ENCODE measurements around the gene PXT1. TPM values are rescaled to one million over a fixed set of nuclear protein-coding genes. Genes with fewer than 3 reads are reported as not detected.
"Not testable (repeated sequence)": the region's sequence is repeated elsewhere in the genome, so short reads cannot be mapped to it uniquely, and the experiment has no call there.

The PXT1 gene, protein sequence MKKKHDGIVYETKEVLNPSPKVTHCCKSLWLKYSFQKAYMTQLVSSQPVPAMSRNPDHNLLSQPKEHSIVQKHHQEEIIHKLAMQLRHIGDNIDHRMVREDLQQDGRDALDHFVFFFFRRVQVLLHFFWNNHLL
- total RNA-seq: not detected
- long read RNA-seq: 0 reads

DNA sequence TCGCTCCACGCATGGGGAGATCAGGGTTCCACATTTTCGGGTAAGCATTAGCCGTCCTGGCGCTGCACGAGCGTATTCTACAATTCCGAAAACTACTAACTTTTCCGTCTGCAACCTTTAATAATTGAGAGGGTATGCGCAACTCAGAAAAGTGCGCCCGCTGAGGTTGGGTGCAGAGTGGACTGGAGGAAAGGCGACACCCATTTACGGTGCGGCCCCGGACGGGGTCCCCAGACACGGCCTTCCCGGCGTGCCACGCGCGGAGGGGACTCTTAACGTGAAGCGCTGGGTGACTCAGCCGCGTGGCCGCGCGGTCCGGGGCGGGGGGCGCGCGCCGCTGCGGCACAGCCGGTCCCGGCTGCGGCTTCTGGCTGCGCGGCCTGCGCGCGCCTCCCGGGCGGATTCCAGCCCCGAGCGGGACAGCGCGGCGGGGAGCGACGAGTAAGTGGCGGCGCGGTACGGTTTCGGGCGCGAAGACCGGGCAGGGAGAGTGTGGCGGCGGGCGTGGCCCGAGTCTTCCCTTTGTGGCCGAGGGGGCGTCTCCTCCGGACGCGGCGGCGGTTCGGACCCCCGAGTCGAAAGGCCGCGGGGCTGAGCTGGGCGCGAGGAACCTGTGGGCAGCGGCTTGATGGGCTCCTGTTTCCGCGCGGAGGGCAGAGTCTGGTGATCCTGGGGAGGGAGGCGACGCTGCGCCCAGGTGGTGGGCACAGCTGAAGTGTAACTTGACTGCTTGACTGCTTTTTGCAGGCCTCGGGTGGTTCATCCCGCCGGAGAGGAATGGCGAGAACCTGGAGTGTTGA, at the start of gene PXT1, which contains the start of gene KCTD20:
PXT1 (minus strand) TSS at position 184 of the 800 bp plus-strand sequence. CDS start 16,772 bp downstream, outside the sequence.
KCTD20 (plus strand) TSS at position 330 of the 800 bp plus-strand sequence. CDS start 27,098 bp downstream, outside the sequence.
- ATAC-seq (peak; percentile 83), DNase-seq (peak; percentile 90 to 91)
- intact Hi-C loops (cut with DNase I, micrococcal nuclease): loop anchor here in 1 of 2 donors (10.0 kb wide), 1 partner anchor 152 kb away; the partner anchor contains the start of gene SRSF3

DNA sequence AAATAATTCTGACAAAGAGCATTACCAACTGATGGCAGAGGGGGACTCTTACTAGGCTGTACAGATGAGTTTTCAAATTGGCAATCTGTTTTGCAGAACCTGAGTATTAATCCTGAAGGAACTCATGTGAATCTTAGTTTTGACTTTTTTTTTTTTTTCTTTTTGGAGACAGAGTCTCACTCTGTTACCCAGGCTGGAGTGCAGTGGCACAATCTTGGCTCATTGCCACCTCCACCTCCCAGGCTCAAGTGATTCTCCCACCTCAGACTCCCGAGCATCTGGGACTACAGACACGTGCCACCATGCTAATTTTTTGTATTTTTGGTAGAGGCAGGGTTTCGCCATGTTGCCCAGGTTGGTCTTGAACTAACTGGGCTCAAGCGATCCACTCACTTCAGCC, 49.4 kb upstream of the PXT1 start:
- no peak for DNase-seq
- no peak for ATAC-seq
- intact Hi-C loops (cut with DNase I, micrococcal nuclease): no loop called here

- intact Hi-C loops (cut with DNase I, micrococcal nuclease): no loop called here
- no peak for DNase-seq
Observed at GRCh38 chr6:36491378-36491965, 48.8 kb upstream of the PXT1 start.

DNA sequence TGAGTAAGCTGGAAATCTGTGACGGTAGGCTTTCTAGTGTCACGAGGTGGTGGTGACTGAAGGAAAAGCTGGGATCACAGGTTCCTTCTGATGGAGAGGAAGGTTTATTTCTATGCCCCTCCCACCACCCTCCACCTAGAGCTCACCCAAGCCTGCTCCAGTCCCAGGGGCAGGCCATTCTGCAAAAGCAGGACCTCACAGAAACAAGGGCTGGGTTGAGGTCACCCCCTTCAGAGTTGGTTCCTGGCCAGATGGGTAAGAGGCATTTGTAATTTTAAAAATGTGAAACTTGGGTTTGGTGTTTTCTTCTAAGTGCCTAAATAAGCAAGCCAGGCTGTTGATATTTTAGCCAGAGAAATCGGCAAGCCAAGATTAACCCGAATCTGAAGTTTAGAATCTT, 46.8 kb upstream of the PXT1 start:
- DNase-seq: no peak
- intact Hi-C loops (cut with DNase I, micrococcal nuclease): no loop called here
- ATAC-seq: no peak

More at GRCh38 chr6:36491378-36491965, 48.8 kb upstream of the PXT1 start:
- no peak for ATAC-seq

DNA sequence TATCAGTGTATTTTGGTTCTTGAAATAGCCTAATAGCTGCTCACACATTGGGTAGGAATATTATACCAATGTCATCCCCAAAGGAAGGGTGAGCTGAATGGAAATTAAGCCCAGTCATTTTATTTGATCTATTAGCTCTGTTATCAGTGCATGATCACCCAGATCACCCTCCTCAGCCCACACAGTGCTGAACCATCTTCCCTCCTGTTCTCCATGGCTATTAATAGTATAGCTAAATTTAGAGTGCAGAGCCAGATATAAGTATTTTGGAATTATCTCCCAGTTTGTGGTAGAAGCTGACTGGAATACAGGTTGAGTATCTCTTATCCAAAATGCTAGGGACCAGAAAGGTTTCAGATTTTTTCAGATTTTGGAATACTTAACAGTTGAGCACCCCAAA, 45.6 kb upstream of the PXT1 start:
- ATAC-seq (no peak), DNase-seq (no peak)
- intact Hi-C loops (cut with DNase I, micrococcal nuclease): no loop called here

GRCh38 chr6:36487698-36488097, 45.0 kb upstream of the PXT1 start:
- DNase-seq (no peak), ATAC-seq (no peak)
- intact Hi-C loops (cut with DNase I, micrococcal nuclease): no loop called here

DNA sequence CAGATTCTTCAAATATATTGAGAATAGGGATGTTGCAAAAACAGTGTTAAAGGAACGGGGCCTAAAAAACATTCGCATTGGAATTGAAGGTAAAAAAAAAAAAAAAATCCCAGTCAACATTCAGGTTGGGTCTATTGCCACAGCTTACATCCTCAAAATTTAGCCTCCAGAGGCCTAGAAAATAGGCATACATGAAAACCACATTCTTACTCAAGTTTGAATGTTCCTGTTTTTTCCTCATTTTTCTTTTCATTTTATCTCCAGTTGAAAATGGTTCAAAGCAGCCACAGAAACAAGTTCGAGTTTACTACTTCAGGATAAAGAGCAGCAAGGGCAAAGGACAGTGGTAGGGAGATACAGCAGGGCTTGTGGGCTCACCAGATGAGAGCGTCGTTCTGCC, 42.1 kb upstream of the PXT1 start:
- intact Hi-C loops (cut with DNase I, micrococcal nuclease): no loop called here
- no peak for DNase-seq
- ATAC-seq: no peak

DNA sequence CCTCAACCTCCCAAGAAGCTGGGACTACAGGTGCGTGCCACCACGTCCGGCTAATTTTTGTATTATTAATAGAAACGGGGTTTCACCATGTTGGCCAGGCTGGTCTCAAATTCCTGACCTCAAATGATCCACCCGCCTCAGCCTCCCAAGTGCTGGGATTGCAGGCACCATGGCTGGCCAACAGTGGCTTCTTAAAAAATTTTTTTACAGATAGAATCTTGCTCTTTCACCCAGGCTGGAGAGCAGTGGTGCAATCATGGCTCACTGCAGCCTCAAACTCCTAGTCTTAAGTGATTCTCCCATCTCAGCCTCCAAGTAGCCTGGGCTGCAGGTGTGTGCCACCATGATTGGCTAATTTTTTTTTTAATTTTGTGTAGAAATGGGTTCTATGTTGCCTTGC, 40.7 kb upstream of the PXT1 start:
- peak; percentile 6 for ATAC-seq
- intact Hi-C loops (cut with DNase I, micrococcal nuclease); DNase-seq: not testable (repeated sequence)

DNA sequence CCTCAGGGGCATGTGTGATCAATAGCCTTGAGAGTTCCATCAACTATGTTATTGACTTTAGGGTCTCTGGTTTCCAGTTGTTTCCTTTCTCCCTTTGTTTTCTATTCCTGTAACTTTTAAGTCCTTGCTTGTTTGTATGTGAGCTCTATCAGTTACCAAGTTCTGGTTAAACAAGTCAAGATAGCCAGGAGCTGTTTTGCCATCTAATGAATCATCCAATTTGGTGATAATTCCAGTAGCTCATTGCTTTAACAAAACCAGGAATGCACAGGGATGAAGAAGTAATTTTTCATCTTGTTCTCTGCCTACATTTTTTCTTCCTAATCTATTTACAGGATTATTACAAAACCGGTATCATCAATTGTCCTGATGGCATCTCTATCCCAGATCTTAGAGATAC, 36.6 kb upstream of the PXT1 start:
- intact Hi-C loops (cut with DNase I, micrococcal nuclease): no loop called here
- ATAC-seq (no peak), DNase-seq (no peak)

GRCh38 chr6:36478051-36478526, 35.4 kb upstream of the PXT1 start:
- intact Hi-C loops (cut with DNase I, micrococcal nuclease): no loop called here
- no peak for ATAC-seq
- no peak for DNase-seq

DNA sequence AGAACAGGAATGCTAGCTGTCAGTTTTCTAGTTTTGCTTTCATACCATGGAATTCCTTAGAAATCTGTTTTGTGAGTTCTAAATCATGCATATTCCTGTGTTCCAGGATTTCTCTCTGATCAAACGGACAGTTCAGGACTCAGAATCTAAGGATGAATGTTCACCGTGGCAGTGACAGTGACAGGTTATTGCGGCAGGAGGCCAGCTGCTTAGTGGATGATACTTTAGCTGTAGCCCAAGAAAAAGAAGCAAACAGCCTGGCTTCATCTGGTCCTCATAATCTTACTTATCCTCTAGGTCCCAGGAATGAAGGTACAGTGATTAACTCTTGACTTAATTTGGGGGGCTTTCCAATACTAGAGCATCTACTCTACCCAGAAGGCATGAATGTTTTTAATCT, 27.3 kb upstream of the PXT1 start:
- ATAC-seq: no peak
- no peak for DNase-seq
- intact Hi-C loops (cut with DNase I, micrococcal nuclease): no loop called here

DNA sequence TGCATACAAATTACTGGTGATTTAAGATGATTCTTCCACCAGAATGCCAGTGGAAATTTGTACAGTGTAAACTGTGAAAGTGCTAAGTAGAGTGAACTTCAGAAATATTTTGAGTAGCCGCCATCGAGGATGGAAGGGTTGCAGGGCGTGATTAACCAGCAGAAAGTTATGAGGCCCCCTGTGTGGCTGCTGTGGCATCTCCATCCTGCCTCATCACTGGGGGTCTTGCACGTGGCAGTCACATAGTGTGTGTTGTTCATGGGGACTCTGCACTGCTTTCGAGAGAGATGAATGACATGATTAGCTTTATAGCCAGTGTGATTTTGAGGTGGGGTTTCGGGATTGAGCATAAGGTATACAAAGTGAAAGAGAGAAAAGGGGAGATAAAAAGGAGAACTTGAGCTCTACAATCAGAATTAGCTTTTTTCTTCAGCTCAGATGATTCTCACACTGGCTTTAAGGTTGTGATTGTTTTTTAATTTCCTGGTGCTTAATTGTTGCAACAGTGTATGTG, 26.6 kb upstream of the PXT1 start:
- intact Hi-C loops (cut with DNase I, micrococcal nuclease): no loop called here
- no peak for DNase-seq
- no peak for ATAC-seq

DNA sequence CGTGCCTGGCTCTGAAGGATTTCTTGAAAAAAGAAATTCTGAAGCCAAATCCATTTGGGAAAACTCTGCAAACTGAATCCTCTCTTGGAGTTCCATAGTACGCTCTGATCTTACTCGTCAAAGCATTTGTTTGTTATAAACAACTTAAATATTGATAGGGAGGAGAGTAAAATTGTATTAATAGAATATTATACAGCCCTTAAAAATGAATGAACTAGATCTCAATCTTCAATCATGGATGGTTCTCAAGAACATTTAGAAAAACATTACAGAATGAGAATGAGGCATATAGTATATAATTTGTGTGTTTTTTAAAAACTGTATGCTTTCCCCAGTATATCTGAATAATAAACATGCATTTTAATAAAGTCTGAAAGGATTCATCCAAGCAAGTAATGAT, 25.0 kb upstream of the PXT1 start:
- DNase-seq: no peak
- ATAC-seq: no peak

DNA sequence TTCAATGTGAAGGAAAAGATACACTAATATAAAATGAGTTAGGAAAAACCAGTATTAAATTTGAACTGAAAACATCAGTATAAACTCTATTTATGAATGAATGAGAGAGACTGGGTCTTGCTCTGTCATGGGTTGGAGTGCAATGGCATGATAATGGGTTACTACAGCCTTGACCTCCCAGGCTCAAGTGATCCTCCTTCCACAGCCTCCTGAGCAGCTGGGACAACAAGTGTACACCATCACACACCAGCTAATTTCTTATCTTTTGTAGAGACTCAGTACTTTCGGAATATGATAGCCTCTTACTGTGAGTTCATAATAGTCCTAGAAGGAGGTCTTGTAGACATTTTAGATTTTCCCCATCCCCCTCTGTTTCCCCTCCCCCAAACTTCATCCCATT, 21.6 kb upstream of the PXT1 start:
- DNase-seq: no peak
- ATAC-seq: no peak
- intact Hi-C loops (cut with DNase I, micrococcal nuclease): no loop called here

More for the DNA sequence above, 25.0 kb upstream of the PXT1 start:
- intact Hi-C loops (cut with DNase I, micrococcal nuclease): no loop called here

- DNase-seq (no peak), ATAC-seq (no peak)
- intact Hi-C loops (cut with DNase I, micrococcal nuclease): no loop called here
Observed at GRCh38 chr6:36463676-36464075, 21.0 kb upstream of the PXT1 start.

- intact Hi-C loops (cut with DNase I, micrococcal nuclease): no loop called here
- DNase-seq (no peak), ATAC-seq (no peak)
Observed at GRCh38 chr6:36461646-36462045, 19.0 kb upstream of the PXT1 start.

DNA sequence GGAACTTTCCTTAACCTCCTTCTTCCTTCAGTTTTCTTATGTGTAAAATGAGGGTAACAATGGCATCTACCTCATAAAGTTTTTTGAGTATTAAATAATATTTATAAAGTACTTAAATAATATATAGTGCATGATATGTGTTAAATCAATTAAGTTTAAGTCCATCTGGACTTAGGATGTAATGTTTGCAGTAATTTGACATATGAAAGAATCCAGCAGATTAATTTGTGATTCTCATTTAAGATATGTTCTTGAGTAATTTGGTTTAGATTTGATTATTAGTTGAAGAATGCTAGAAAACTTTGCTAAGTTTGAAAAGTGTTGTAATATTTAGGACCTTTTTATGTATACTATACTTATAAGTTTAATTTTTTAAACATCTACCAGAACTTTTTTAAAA, 18.3 kb upstream of the PXT1 start:
- intact Hi-C loops (cut with DNase I, micrococcal nuclease): no loop called here
- ATAC-seq (no peak), DNase-seq (no peak)

- intact Hi-C loops (cut with DNase I, micrococcal nuclease): no loop called here
- peak; percentile 14 for ATAC-seq
Observed at GRCh38 chr6:36459501-36459900, 16.8 kb upstream of the PXT1 start.

DNA sequence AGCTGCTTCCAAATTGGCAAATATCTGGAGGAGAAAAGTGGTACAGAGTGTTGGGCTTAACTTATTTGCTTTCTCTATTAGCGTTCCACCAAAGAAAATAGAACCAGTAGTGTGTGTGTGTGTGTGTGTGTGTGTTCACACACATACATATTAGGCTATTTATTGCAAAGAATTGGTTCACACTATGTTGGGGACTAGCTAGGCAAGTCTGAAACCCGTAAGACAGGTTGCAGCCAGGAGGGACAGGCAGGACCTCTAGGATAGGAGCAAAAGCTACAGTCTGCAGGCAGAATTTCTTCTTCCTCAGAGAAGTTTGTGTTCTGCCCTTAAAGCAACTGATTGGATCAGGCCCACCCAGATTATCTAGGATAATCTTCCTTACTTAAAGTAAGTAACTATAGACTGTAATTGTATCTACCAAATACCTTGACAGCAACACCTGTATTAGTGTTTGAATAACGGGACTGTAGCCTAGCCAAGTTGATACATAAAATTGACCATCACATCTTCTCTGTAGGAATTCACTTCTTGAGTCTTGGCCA, 12.9 kb upstream of the PXT1 start:
- no peak for DNase-seq
- intact Hi-C loops (cut with DNase I, micrococcal nuclease): no loop called here
- ATAC-seq: no peak

More at GRCh38 chr6:36459501-36459900, 16.8 kb upstream of the PXT1 start:
- DNase-seq: no peak
